Left lung (tissue), 10 donors: Measurements from ENCODE around the gene OR4F15. TPM values are rescaled to one million over a fixed set of nuclear protein-coding genes. Genes with fewer than 3 reads are reported as not detected.
"Not testable (repeated sequence)": the region's sequence is repeated elsewhere in the genome, so short reads cannot be mapped to it uniquely, and the experiment has no call there.

Experiments
- ATAC-seq: fragments of 200-7000 bp; cut with Tn5 transposase; one replicate; pipeline ENCODE4 v1.9.1; 2020; ENCODE audit warnings: moderate library complexity
- DNase-seq, 4 donors: peaks; one replicate each; pipeline ENCODE4 v3.0.0-alpha.2; 2013 to 2020
- H3K27ac ChIP-seq, 2 donors: fragments of 200-600 bp; sonication (generic) in 1 of 2; one replicate each; pipeline versions ENCODE4 v1.5.0 to v1.8.0; 2020 to 2021
- H3K27me3 ChIP-seq, 2 donors: fragments of 200-600 bp; sonication (generic) in 1 of 2; one replicate each; pipeline versions ENCODE4 v1.5.0 to v1.8.0; 2020 to 2021
- H3K36me3 ChIP-seq, 2 donors: fragments of 200-600 bp; sonication (generic) in 1 of 2; one replicate each; pipeline versions ENCODE4 v1.5.0 to v1.8.0; 2020 to 2021
- H3K4me1 ChIP-seq, 2 donors: fragments of 200-600 bp; one replicate each; pipeline ENCODE4 v1.8.0; 2021
- H3K4me3 ChIP-seq, 2 donors: fragments of 200-600 bp; sonication (generic) in 1 of 2; one replicate each; pipeline versions ENCODE4 v1.5.0 to v1.8.0; 2020 to 2021; ENCODE audit warnings: mild to moderate bottlenecking in 1 of 2
- H3K9me3 ChIP-seq, 2 donors: fragments of 200-600 bp; sonication (generic) in 1 of 2; one replicate each; pipeline versions ENCODE4 v1.5.0 to v1.8.0; 2020 to 2021
- intact Hi-C, 2 donors: fragments of 100-400 bp; cut with DNase I; formaldehyde crosslinking; loops; one replicate each; pipeline versions ENCODE4 v1.11.2 to v1.14.2; 2022
- polyA plus RNA-seq, 6 donors: library from polyadenylated mRNA; unstranded; fragments of 120-200 nt; gene quantifications; one replicate each; pipeline ENCODE4 v1.2.1, GENCODE V29; 2013; ENCODE audit not compliant: insufficient read length in 6 of 6
- total RNA-seq, 2 donors: library from RNA; stranded (reverse); fragmentation: NEBNext Ultra II Directional; extraction: Animal tissue kit (Norgen Biotek cat#: 25700); gene quantifications; one replicate each; pipeline ENCODE4 v1.2.1, GENCODE V29; 2021
- TF ChIP-seq, protein P1 (sequence below), 2 donors: fragments of 200-600 bp; sonication (generic) in 1 of 2; IDR thresholded peaks; one replicate each; pipeline versions ENCODE4 v1.5.0 to v1.8.0; 2021; ENCODE audit warnings: antibody characterized with exemption in 2 of 2
- donor health status: DM: no; HTN: yes; CAD: no.
- donor health status: DM: no; HTN: no; CAD: no.

OR4F15 gene
- total and polyA plus RNA-seq, 8 donors: not detected

DNA sequence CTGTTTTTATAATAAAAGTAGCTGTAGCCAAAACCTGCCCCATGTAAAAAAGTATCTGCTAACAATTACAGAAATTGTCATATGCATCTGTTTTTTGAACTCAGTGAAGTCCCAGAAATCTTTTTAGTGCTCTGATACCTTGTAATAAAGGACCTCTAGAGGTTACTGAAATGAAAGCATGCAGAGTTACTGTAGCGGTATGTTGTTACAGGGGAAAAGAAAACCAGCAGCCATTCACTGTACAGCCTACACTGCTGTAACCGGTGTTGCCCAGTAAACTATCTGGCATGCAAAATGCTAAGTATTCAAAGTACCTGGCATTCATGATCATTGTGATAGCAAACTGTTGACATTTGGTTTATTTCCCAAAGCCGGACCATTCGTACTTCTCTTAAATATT is 21.3 kb upstream of the OR4F15 start:
- H3K27ac ChIP-seq, H3K36me3 ChIP-seq, H3K9me3 ChIP-seq, H3K4me1 ChIP-seq, ATAC-seq, intact Hi-C loops, DNase-seq, H3K27me3 ChIP-seq, H3K4me3 ChIP-seq: not testable (repeated sequence)

DNA sequence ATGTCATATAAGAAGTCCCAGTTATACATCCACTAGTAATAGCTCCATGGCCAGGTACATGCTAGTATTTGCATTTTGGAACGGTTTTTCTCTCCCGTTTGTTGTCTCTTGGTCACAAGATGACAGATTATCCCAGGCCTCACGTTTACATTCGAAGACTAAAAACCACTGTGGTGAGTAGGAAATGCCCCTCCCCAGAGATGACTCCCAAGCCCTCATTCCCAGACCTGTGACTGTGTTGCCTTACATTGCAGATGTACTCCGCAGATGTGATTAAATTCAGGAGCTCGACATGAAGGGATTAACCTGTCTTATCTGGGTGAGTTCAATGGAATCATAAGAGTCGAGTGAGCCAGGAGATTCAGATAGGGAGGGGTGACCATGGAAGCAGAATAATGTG is 18.0 kb upstream of the OR4F15 start:
- H3K4me1 ChIP-seq, DNase-seq, H3K4me3 ChIP-seq, H3K27ac ChIP-seq, H3K9me3 ChIP-seq, ATAC-seq, H3K36me3 ChIP-seq, H3K27me3 ChIP-seq, intact Hi-C loops: not testable (repeated sequence)

DNA sequence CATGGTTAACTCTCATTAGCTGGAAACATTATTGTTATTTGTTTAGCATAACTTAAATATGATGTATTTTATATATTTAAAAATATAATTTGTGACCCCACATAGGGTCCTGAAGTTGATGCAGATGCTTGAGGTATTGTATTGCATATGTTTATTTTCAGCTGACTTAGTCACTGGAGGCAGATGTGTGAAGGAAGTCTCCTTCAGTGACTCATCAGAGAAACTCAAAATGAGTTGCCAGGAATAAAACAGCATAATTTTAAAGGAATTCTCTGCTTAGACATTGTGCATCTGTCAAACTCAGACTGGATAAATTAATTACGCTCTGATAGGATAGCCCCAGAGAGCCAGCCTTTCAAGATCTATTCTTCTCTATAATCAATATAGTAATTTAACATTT is 16.5 kb upstream of the OR4F15 start:
- TF ChIP-seq, protein P1, sequence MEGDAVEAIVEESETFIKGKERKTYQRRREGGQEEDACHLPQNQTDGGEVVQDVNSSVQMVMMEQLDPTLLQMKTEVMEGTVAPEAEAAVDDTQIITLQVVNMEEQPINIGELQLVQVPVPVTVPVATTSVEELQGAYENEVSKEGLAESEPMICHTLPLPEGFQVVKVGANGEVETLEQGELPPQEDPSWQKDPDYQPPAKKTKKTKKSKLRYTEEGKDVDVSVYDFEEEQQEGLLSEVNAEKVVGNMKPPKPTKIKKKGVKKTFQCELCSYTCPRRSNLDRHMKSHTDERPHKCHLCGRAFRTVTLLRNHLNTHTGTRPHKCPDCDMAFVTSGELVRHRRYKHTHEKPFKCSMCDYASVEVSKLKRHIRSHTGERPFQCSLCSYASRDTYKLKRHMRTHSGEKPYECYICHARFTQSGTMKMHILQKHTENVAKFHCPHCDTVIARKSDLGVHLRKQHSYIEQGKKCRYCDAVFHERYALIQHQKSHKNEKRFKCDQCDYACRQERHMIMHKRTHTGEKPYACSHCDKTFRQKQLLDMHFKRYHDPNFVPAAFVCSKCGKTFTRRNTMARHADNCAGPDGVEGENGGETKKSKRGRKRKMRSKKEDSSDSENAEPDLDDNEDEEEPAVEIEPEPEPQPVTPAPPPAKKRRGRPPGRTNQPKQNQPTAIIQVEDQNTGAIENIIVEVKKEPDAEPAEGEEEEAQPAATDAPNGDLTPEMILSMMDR (IDR thresholded peaks at IDR 0.05): no peak
- Histone ChIP-seq H3K4me3 (no peak overlapping the region), H3K27ac (no peak overlapping the region), H3K9me3 (no peaks in the 10 kb centered on the region), H3K27me3 (no peaks in the 10 kb centered on the region), H3K4me1 (no peaks in the 10 kb centered on the region), H3K36me3 (no peaks in the 10 kb centered on the region)
- intact Hi-C loops: no loop called here
- DNase-seq (no peak), ATAC-seq (no peak)

DNA sequence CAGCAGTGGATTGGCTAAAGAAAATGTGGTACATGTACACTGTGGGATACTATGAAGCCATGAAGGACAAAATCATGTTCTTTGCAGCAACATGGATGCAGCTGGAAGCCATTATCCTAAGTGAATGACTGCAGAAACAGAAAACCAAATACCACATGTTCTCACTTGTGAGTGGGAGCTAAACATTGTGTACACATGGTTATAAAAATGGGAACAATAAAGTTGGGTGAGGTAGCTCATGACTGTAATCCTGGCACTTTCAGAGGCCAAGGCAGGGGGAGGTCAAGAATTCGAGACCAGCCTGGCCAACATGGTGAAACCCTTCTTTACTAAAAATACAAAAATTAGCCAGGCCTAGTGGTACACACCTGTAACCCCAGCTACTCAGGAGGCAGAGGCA is 12.3 kb upstream of the OR4F15 start:
- Histone ChIP-seq H3K27me3 (peaks cover 0 to 5% of the 10 kb centered on the region in 2 donors), H3K4me3 (no peak overlapping the region), H3K27ac (no peak overlapping the region), H3K36me3 (no peaks in the 10 kb centered on the region), H3K4me1 (no peaks in the 10 kb centered on the region), H3K9me3 (peaks cover 0 to 3% of the 10 kb centered on the region in 2 donors)
- ATAC-seq: no peak
- no peak for DNase-seq
- TF ChIP-seq, protein P1 (IDR thresholded peaks at IDR 0.05): no peak
- intact Hi-C loops: no loop called here

DNA sequence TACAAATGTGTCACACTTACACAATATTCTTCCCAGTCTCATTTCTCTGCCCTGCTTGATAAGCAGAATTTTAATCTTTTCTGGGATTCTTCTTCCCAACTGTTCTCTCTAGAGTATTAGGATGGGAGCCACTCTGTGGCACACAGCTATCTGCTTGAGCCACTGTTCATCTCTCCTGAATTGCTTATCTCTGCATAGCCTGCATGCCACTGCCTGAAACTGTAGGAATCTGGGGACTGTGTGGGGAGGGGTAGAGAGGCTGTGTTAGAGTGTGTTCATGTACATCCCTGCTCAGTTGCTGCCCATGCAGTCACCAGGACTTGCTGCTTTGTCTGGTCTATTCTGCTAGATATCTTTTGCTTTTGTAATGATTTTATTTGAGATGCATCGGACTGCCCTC is 11.0 kb upstream of the OR4F15 start:
- TF ChIP-seq, protein P1 (IDR thresholded peaks at IDR 0.05): no peak
- no peak overlapping the region for H3K27ac ChIP-seq
- peaks cover 0 to 5% of the 10 kb centered on the region in 2 donors for H3K27me3 ChIP-seq
- H3K4me1 ChIP-seq: no peaks in the 10 kb centered on the region
- peaks cover 0 to 3% of the 10 kb centered on the region in 2 donors for H3K9me3 ChIP-seq
- no peak for ATAC-seq
- H3K36me3 ChIP-seq: no peaks in the 10 kb centered on the region
- H3K4me3 ChIP-seq: no peak overlapping the region
- no peak for DNase-seq
- intact Hi-C loops: no loop called here

DNA sequence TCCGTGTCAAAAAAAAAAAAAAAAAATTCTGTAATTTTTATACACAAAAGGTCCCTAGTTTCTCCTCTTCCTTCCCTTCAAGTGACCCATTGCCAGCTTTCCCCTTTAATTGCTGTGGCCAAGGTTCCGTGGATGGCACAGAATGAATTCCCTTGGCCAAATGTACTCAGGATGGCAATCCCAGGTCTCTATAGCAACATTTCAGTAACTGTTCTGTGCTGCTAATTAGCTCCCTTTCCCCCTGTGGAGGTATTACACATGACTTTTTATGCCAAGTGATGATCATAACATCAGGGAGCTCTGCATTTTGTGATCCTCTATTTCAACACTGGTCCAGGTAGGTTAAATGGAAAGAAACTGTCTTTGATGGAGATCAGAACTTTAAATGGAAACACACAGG is 8.8 kb upstream of the OR4F15 start, which contains the start of gene OR4F6:
Gene OR4F6 (plus strand): TSS at position 301 of the 400 bp plus-strand sequence. CDS start 2,211 bp downstream, outside the sequence.
- intact Hi-C loops: no loop called here
- no peak for ATAC-seq

More for the DNA sequence above, 8.8 kb upstream of the OR4F15 start, which contains the start of gene OR4F6:
- DNase-seq: no peak
- H3K9me3 ChIP-seq: peaks cover 0 to 3% of the 10 kb centered on the region in 2 donors
- H3K36me3 ChIP-seq: no peaks in the 10 kb centered on the region
- TF ChIP-seq, protein P1 (IDR thresholded peaks at IDR 0.05): no peak
- peaks cover 0 to 5% of the 10 kb centered on the region in 2 donors for H3K27me3 ChIP-seq
- no peak within 1 kb of the TSS for H3K4me3 ChIP-seq
- no peak within 1 kb of the TSS for H3K27ac ChIP-seq
- no peaks in the 10 kb centered on the region for H3K4me1 ChIP-seq
